Endothelial cell of umbilical vein (primary cell): ENCODE data around the gene RNF227. TPM values are rescaled to one million over a fixed set of nuclear protein-coding genes. Genes with fewer than 3 reads are reported as not detected.

Experiments used
- BruUV-seq: library from RNA; stranded (reverse); fragments of 400-500 nt; replicated peaks from 2 replicates; lab custom pipeline; 2021; lab: Mats Ljungman, UMichigan
- CTCF ChIA-PET: fragments of 300-600, 350-600 bp; sonication (Branson Sonifier 250); formaldehyde crosslinking; loops from one replicate; lab custom pipeline; 2021; ENCODE audit warnings: antibody characterized with exemption, inconsistent platforms; lab: Charles Lee
- POLR2A ChIA-PET: fragments of 300-600, 350-600 bp; sonication (Branson Sonifier 250); formaldehyde crosslinking; loops from one replicate; lab custom pipeline; 2021; ENCODE audit warnings: antibody characterized with exemption, inconsistent platforms; lab: Charles Lee
- DNase-seq: peaks from one replicate; pipeline ENCODE4 v3.0.0-alpha.2; 2011; ENCODE audit warnings: low read depth, low spot score
- FAIRE-seq: peaks from 2 replicates; lab custom pipeline; 2011; peaks lifted over from hg19 to GRCh38; lab: Jason Lieb, UNC
- H2AFZ ChIP-seq: 2 replicates; pipeline ENCODE4 v1.6.0; 2012; ENCODE audit warnings: low read depth, low read length, control low read depth, inconsistent platforms
- H3K27ac ChIP-seq: 2 replicates; pipeline ENCODE4 v1.5.1; 2011; ENCODE audit warnings: low read depth, mild to moderate bottlenecking, control low read depth, low read length, moderate library complexity; ENCODE audit not compliant: insufficient read depth
- H3K27me3 ChIP-seq, 2 experiments: 2 replicates each; pipeline versions ENCODE4 v1.6.0 to v1.6.1; 2011; ENCODE audit warnings: low read length in 2 of 2, mixed read lengths in 1 of 2; ENCODE audit not compliant: control insufficient read depth in 2 of 2, insufficient read depth in 2 of 2
- H3K36me3 ChIP-seq, 2 experiments: 2 replicates in 1 of 2; 3 replicates in 1 of 2; pipeline ENCODE4 v1.5.1; 2011; ENCODE audit warnings: low read length in 2 of 2, mild to moderate bottlenecking in 1 of 2, moderate library complexity in 1 of 2; ENCODE audit not compliant: control insufficient read depth in 2 of 2, insufficient read depth in 2 of 2; ENCODE audit errors: extremely low read depth in 1 of 2
- H3K4me1 ChIP-seq: 3 replicates; pipeline ENCODE4 v1.5.1; 2011; ENCODE audit warnings: mild to moderate bottlenecking, low read length; ENCODE audit not compliant: control insufficient read depth, insufficient read depth; ENCODE audit errors: extremely low read depth
- H3K4me2 ChIP-seq: 2 replicates; pipeline ENCODE4 v1.6.1; 2011; ENCODE audit warnings: low read length, control low read depth, mixed read lengths; ENCODE audit not compliant: insufficient read depth
- H3K4me3 ChIP-seq, 3 experiments: fragments of 200-600 bp in 1 of 3; sonication (generic), shearing (Covaris generic) in 1 of 3; replicated peaks in 1 of 3; 2 replicates each; pipeline ENCODE4 v1.5.1; 2011 to 2016; ENCODE audit warnings: control low read depth in 3 of 3, low read length in 3 of 3, mild to moderate bottlenecking in 2 of 3, inconsistent platforms in 1 of 3, low read depth in 1 of 3, moderate library complexity in 1 of 3; ENCODE audit not compliant: insufficient read depth in 1 of 3
- H3K79me2 ChIP-seq: 2 replicates; pipeline ENCODE4 v1.6.0; 2012; ENCODE audit warnings: low read length, inconsistent platforms; ENCODE audit not compliant: control insufficient read depth, insufficient read depth
- H3K9ac ChIP-seq: replicated peaks from 2 replicates; pipeline ENCODE3; 2011; ENCODE audit warnings: low read length, control low read depth; ENCODE audit not compliant: insufficient read depth; ENCODE audit errors: extremely low read depth
- H3K9me1 ChIP-seq: replicated peaks from 3 replicates; pipeline ENCODE4 v1.6.0; 2011; ENCODE audit warnings: mild to moderate bottlenecking, low read length; ENCODE audit not compliant: control insufficient read depth, insufficient read depth; ENCODE audit errors: extremely low read depth
- H3K9me3 ChIP-seq: replicated peaks from 2 replicates; pipeline ENCODE4 v1.5.1; 2012; ENCODE audit warnings: low read length, inconsistent platforms; ENCODE audit not compliant: control insufficient read depth, insufficient read depth
- H4K20me1 ChIP-seq: replicated peaks from 2 replicates; pipeline ENCODE3; 2011; ENCODE audit warnings: mild to moderate bottlenecking, low read length; ENCODE audit not compliant: control insufficient read depth, insufficient read depth; ENCODE audit errors: extremely low read depth
- EZH2 ChIP-seq: IDR thresholded peaks from 2 replicates; pipeline ENCODE4 v1.6.1; 2012; ENCODE audit warnings: borderline replicate concordance, low read depth, mild to moderate bottlenecking, moderate library complexity, low read length, inconsistent platforms; ENCODE audit not compliant: severe bottlenecking
- FOS ChIP-seq: IDR thresholded peaks from 2 replicates; pipeline ENCODE4 v1.6.1; 2011; ENCODE audit warnings: mild to moderate bottlenecking, low read length, moderate library complexity, borderline replicate concordance; ENCODE audit not compliant: insufficient read depth
- GATA2 ChIP-seq: IDR thresholded peaks from 2 replicates; pipeline ENCODE4 v1.7.0; 2011; ENCODE audit warnings: low read depth, mild to moderate bottlenecking, moderate library complexity, mixed read lengths, low read length; ENCODE audit not compliant: insufficient read length, insufficient read depth
- JUN ChIP-seq: IDR thresholded peaks from 2 replicates; pipeline ENCODE4 v1.6.1; 2011; ENCODE audit warnings: borderline replicate concordance, low read depth; ENCODE audit not compliant: insufficient read length, insufficient read depth
- MAX ChIP-seq: IDR thresholded peaks from 2 replicates; pipeline ENCODE4 v1.6.1; 2011; ENCODE audit not compliant: insufficient read depth, insufficient read length
- MYC ChIP-seq: IDR thresholded peaks from one replicate; pipeline ENCODE4 v1.6.1; 2011; ENCODE audit warnings: mild to moderate bottlenecking, low read depth, low read length
- POLR2A ChIP-seq: IDR thresholded peaks from 2 replicates; pipeline ENCODE4 v1.6.1; 2012; ENCODE audit warnings: low read depth, mild to moderate bottlenecking, control low read depth, low read length
- POLR2AphosphoS5 ChIP-seq: IDR thresholded peaks from 2 replicates; pipeline ENCODE4 v1.6.1; 2012; ENCODE audit warnings: low read depth, mild to moderate bottlenecking, control low read depth, low read length, moderate library complexity; ENCODE audit not compliant: insufficient read depth
- dilution Hi-C: fragments of 300-500 bp; cut with MboI; formaldehyde crosslinking; loops from one replicate; pipeline ENCODE4 v1.15.0; 2019; ENCODE audit warnings: low sequenced_read_pairs; ENCODE audit not compliant: extremely low pct_ligation_motif_present
- intact Hi-C: fragments of 100-400 bp; cut with micrococcal nuclease; formaldehyde crosslinking; loops from one replicate; pipeline ENCODE4 v1.10.0; 2022
- polyA plus RNA-seq, 4 experiments: library from polyadenylated mRNA; depleted of rRNA in 3 of 4; stranded (reverse) in 3 of 4; unstranded in 1 of 4; fragments of >200 nt; gene quantifications; 2 replicates each; pipeline versions ENCODE4 v1.2.1 to v1.2.3, GENCODE V29; 2011 to 2012; ENCODE audit warnings: missing spikeins in 1 of 4
- total RNA-seq: library from RNA; stranded (reverse); gene quantifications from 2 replicates; pipeline ENCODE4 v1.2.3, GENCODE V29; 2021
- TF ChIP-seq, protein P1 (sequence below), 2 donors: IDR thresholded peaks; 1 replicate in 1 of 2; 2 replicates in 1 of 2; pipeline ENCODE4 v1.5.1; 2011; ENCODE audit warnings: low read length in 2 of 2, mild to moderate bottlenecking in 2 of 2, moderate library complexity in 2 of 2, control low read depth in 1 of 2, inconsistent platforms in 1 of 2, low read depth in 1 of 2; ENCODE audit not compliant: insufficient read depth in 1 of 2; ENCODE audit errors: extremely low read depth in 1 of 2

The RNF227 gene
- total and polyA plus RNA-seq, 2 donors (not counting 3 experiments of a cell fraction or from before 2014, with no cell fraction given): 0.58 to 0.76 TPM

- intact Hi-C loops: no loop called here
These were observed 5.4 kb downstream of the RNF227 start for GRCh38 chr17:7910711-7911110.

More at GRCh38 chr17:7910711-7911110, 5.4 kb downstream of the RNF227 start:
- no peaks in the 10 kb centered on the region for H3K27me3 ChIP-seq
- FAIRE-seq (no peak), DNase-seq (no peak)
- peaks cover 11 to 61% of the 10 kb centered on the region in 2 experiments for H3K36me3 ChIP-seq
- ChIA-PET CTCF (interaction anchor here (0.6 to 3.1 kb wide), 4 partner anchors 72 to 147 kb away, joined by 3 to 21 read pairs (median 6); no protein-coding TSS in a partner anchor), POLR2A (no interaction called here)
- TF ChIP-seq POLR2A (no peak), EZH2 (no peak), GATA2 (no peak), POLR2AphosphoS5 (no peak), MAX (no peak), FOS (no peak), MYC (no peak), JUN (no peak)
- TF ChIP-seq, protein P1, sequence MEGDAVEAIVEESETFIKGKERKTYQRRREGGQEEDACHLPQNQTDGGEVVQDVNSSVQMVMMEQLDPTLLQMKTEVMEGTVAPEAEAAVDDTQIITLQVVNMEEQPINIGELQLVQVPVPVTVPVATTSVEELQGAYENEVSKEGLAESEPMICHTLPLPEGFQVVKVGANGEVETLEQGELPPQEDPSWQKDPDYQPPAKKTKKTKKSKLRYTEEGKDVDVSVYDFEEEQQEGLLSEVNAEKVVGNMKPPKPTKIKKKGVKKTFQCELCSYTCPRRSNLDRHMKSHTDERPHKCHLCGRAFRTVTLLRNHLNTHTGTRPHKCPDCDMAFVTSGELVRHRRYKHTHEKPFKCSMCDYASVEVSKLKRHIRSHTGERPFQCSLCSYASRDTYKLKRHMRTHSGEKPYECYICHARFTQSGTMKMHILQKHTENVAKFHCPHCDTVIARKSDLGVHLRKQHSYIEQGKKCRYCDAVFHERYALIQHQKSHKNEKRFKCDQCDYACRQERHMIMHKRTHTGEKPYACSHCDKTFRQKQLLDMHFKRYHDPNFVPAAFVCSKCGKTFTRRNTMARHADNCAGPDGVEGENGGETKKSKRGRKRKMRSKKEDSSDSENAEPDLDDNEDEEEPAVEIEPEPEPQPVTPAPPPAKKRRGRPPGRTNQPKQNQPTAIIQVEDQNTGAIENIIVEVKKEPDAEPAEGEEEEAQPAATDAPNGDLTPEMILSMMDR (IDR thresholded peaks at IDR 0.05; ENCODE audit: extremely low read depth in 1 of 2, insufficient read depth in 1 of 2, low read depth in 1 of 2, low read length in 2 of 2): no peak
- H3K4me2 ChIP-seq: no peak overlapping the region
- H3K9me1 ChIP-seq: no peaks in the 10 kb centered on the region
- H3K27ac ChIP-seq: no peak overlapping the region
- dilution Hi-C loops: no loop called here
- no peaks in the 10 kb centered on the region for H3K9me3 ChIP-seq
- H3K4me3 ChIP-seq: no peak overlapping the region
- BruUV-seq: no TSS peak
- no peak overlapping the region for H2AFZ ChIP-seq
- H3K4me1 ChIP-seq: peaks cover 5% of the 10 kb centered on the region
- H3K79me2 ChIP-seq: no peaks in the 10 kb centered on the region
- no peak overlapping the region for H3K9ac ChIP-seq
- H4K20me1 ChIP-seq: no peaks in the 10 kb centered on the region
